Activated naive CD8-positive, alpha-beta T cell treated with anti-CD3 and anti-CD28 coated beads for 36 hours (primary cell): ENCODE data around the gene RAB12. TPM values are rescaled to one million over a fixed set of nuclear protein-coding genes. Genes with fewer than 3 reads are reported as not detected.
"Not testable (repeated sequence)": the region's sequence is repeated elsewhere in the genome, so short reads cannot be mapped to it uniquely, and the experiment has no call there.

Experiments
- DNase-seq: peaks from one replicate; pipeline ENCODE4 v3.0.0; 2021
- H3K27ac Mint-ChIP-seq: one replicate; pipeline ENCODE4 v1.8.0; 2022; ENCODE audit warnings: mild to moderate bottlenecking, moderate library complexity, mixed read lengths
- H3K27me3 Mint-ChIP-seq: one replicate; pipeline ENCODE4 v1.8.0; 2022; ENCODE audit warnings: mild to moderate bottlenecking, mixed read lengths
- H3K36me3 Mint-ChIP-seq: one replicate; pipeline ENCODE4 v1.8.0; 2021; ENCODE audit warnings: mild to moderate bottlenecking, mixed read lengths
- H3K4me1 Mint-ChIP-seq: one replicate; pipeline ENCODE4 v1.8.0; 2021; ENCODE audit warnings: mixed read lengths
- H3K4me3 Mint-ChIP-seq: one replicate; pipeline ENCODE4 v1.8.0; 2022; ENCODE audit warnings: mild to moderate bottlenecking, moderate library complexity, mixed read lengths
- H3K9me3 Mint-ChIP-seq: one replicate; pipeline ENCODE4 v1.8.0; 2022; ENCODE audit warnings: mixed read lengths
- total RNA-seq, 2 experiments: library from RNA; stranded (reverse); gene quantifications; one replicate each; pipeline ENCODE4 v1.2.3, GENCODE V29; 2021

Gene RAB12
- total RNA-seq, 2 experiments from 2014 or later: 12.5 to 14.8 TPM

DNA sequence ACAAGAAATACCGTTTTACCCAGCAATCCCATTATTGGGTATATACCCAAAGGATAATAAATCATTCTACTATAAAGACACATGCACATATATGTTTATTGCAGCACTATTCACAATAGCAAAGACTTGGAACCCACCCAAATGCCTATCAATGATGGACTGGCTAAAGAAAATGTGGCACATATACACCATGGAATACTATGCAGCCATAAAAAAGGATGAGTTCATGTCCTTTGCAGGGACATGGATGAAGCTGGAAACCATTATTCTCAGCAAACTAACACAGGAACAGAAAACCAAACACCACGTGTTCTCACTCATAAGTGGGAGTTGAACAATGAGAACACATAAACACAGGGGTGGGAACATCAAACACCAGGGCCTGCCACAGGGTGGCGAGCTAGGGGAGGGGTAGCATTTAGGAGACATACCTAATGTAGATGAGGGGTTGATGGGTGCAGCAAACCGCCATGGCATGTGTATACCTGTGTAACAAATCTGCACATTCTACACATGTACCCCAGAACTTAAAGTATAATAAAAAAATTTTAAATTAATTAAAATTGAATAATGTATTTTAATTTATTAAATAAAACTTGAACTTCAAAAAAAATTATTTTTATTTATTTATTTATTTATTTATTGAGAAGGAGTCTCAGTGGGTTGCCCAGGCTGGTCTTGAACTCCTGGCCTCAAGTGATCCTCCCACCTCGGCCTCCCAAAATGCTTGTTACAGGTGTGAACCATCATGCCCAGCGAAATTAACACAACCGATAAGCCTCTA lies 42.4 kb downstream of the RAB12 start:
- peaks cover 37% of the 10 kb centered on the region for H3K27me3 Mint-ChIP-seq
- not testable (repeated sequence) for DNase-seq, H3K27ac Mint-ChIP-seq, H3K4me1 Mint-ChIP-seq, H3K9me3 Mint-ChIP-seq, H3K36me3 Mint-ChIP-seq, H3K4me3 Mint-ChIP-seq

DNA sequence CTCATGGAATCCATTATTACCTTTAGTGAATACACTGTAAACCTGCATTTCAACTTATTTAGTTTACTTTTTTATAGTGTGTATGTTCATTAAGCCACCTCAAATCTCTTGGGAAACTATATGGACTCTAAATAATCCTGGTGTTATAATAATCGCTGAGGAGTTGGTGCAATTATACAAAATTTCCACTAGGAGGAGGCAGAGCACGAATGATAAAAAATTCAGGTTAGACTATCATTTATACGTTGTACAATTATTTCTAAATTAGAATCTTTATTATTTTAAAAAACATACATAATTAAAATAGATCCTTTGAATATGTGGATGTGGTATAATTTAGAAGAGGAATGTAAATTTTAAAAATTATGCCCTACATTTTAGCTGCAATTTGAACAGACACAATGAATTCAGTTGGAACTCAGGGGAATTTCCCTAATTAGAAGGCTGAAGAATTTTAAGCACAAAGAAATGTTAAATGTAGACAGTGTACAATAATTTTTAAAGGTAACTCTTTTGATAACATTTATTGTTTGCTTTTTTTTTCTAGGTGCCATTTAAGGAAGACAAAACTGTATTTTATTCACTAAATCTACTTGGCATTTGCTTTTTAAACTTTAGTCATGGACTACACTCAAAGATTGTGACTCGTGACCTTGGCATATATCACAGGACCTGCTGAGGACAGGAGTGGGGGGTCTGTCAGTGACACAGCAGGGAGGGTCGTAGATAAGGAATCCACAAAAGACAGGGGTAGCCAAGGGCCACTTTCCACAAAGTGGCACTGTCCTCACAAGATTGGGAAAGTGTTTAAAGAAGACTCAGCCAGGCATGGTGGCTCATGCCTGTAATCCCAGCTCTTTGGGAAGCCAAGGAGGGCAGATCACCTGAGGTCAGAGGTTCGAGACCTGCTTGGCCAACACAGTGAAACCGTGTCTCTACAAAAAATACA lies 45.5 kb downstream of the RAB12 start:
- Mint-ChIP-seq H3K27ac (no peak overlapping the region), H3K27me3 (peaks cover 20% of the 10 kb centered on the region)

DNA sequence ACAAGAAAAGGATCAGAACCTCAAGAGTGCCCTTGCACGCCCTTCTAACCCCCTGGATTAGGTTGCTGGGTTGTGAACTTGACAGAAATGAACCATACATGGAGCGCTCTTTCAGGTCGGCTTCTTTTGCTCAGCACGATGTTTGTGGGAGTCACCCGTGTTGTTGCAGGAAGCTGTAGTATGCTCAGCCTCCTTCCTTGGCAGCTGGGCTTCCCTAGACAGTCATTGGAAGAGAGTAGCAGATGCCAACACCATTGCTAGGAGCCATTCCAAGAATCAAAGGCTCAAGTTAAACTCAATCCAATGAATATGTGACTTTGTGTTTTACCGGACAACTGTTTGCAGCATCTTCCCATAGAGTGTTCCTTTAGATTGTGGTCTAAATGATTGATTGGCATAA lies 47.0 kb downstream of the RAB12 start:
- Mint-ChIP-seq H3K9me3 (no peaks in the 10 kb centered on the region), H3K4me1 (peaks cover 3% of the 10 kb centered on the region), H3K27ac (no peak overlapping the region), H3K4me3 (no peak overlapping the region), H3K36me3 (no peaks in the 10 kb centered on the region), H3K27me3 (peaks cover 8% of the 10 kb centered on the region)
- DNase-seq: no peak

More for the DNA sequence above, 45.5 kb downstream of the RAB12 start:
- Mint-ChIP-seq H3K9me3 (no peaks in the 10 kb centered on the region), H3K36me3 (no peaks in the 10 kb centered on the region), H3K4me1 (no peaks in the 10 kb centered on the region), H3K4me3 (no peak overlapping the region)
- no peak for DNase-seq

DNA sequence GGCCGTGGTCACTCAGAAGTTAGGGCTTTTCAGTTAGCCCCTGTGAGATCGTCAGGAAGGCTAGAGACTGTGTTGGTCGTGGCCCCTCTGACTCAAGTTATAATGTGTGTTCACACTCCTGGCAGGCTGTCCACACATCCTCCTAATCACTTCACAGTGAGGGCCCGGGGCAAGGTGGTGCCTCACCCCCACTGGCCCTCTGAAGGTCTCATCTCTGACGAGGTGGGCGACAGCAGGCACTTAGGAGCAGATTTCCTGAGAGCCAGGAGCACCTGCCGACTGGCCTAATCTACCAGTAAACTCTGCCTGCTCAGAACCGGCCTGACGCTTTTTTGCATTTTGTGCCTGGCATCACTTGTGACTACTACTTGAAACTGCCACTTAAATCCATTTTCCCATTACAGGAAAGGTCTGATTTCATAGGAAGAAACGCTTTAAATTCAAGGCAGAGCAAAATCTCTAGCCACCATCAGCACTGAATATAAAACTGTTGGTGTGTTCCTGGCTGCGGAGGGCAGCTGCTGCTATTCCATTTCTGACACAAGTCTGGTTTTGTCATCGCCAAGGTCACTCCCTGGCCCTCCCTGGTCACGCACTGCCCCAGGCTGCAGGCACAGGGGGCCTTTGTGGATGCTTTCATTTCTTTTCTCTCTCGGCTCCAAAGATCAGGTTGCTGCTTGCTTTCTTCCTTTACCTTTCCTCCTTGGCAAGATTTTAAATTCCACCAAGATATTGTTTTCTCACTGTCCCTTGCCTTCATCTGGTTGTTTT lies 48.0 kb downstream of the RAB12 start:
- no peak for DNase-seq
- Mint-ChIP-seq H3K4me1 (peaks cover 5% of the 10 kb centered on the region), H3K27ac (no peak overlapping the region), H3K9me3 (no peaks in the 10 kb centered on the region), H3K36me3 (no peaks in the 10 kb centered on the region), H3K4me3 (no peak overlapping the region), H3K27me3 (peaks cover 11% of the 10 kb centered on the region)

DNA sequence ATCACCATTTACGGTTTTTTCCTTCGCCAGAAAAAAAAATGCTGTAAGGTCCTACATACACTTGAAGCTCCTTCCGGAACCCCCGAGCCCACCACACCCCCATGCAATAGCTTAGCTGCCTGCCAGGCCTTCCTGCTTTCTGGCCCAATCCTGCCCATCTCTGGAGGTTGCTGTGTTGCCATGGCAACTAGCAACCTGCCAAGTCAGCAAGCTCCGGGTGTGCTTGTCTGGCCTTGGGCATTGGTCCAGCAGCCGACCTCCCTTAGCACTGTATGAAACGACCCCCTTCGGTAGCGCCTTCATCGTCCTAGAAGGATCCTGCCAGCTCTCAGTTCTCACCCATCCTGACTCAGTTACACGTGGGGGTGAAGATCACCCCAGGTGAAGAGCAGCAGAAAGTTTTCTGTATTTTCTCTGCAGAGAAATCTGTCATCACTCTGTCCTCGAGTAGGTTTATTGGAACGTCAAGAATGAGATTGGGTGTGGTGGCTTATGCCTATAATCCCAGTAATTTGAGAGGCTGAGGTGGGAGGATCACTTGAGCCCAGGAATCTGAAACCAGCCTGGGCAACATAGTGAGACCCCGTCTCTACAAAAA lies 48.7 kb downstream of the RAB12 start:
- DNase-seq: no peak
- Mint-ChIP-seq H3K4me3 (no peak overlapping the region), H3K9me3 (no peaks in the 10 kb centered on the region), H3K27me3 (peaks cover 15% of the 10 kb centered on the region), H3K36me3 (no peaks in the 10 kb centered on the region), H3K4me1 (peaks cover 5% of the 10 kb centered on the region), H3K27ac (no peak overlapping the region)

DNA sequence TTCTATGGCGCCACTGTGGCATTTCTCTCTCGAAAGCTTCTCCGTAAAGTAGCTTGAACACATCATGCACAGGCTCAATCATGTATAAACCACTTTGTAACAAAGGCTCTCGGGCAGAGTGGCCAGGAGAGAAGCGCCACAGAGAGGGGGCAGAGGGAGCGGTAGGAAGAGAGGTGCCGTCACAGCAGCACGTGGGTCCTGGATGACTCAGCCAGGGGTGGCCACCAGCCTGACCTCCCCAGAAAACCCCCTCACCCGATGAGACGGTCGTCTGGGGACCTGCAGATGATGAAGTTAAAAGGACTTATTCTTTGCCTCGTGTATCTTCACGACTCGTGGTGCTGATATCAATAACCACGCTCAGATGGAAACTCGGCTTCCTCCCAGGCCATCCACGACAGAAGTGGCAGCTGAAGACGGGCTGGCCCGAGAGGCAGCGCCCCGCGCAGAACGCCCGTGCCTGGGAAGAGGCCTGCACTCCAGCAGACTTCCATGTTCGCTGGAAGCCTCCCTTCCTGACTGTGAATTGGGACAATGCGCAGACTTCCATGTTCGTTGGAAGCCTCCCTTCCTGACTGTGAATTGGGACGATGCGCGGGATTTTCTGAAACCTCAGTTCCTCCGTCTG lies 49.7 kb downstream of the RAB12 start:
- no peak for DNase-seq
- H3K27ac Mint-ChIP-seq: no peak overlapping the region
- peaks cover 5% of the 10 kb centered on the region for H3K4me1 Mint-ChIP-seq
- H3K4me3 Mint-ChIP-seq: no peak overlapping the region
- H3K27me3 Mint-ChIP-seq: peaks cover 7% of the 10 kb centered on the region
- H3K9me3 Mint-ChIP-seq: no peaks in the 10 kb centered on the region
- H3K36me3 Mint-ChIP-seq: no peaks in the 10 kb centered on the region

DNA sequence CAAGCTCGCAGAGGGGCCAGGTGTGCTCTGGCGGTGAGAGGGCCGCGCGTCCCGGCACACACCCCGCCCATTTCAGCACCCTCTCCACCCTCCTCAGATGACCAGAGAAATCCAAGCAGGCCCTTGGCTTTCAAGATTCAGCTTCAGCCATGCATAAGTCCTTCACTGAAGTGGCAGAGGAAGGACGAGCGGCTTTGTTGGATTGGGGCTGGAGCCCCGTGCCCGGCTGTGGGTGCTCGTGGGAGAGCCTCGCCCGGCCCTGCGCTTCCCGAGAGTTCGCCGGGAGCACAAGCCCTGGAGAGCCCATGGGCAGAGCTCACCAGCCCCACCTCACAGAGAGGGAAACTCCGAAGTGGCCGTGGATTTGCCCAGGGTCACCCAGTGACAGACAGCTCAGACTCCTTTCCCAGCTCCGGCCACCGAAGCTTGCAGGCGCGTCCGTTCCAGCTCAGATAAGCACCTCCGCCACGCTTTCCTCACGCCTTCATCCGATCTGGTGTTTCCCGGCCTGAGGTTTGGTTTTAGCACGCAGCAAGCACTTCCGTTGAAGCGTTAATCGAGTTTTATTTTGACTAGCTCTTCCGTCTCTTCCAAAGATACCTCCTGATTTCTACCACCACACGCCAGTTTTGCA lies 50.5 kb downstream of the RAB12 start:
- Mint-ChIP-seq H3K9me3 (no peaks in the 10 kb centered on the region), H3K27ac (no peak overlapping the region), H3K4me1 (peaks cover 5% of the 10 kb centered on the region), H3K36me3 (no peaks in the 10 kb centered on the region), H3K27me3 (peaks cover 7% of the 10 kb centered on the region), H3K4me3 (no peak overlapping the region)
- no peak for DNase-seq

DNA sequence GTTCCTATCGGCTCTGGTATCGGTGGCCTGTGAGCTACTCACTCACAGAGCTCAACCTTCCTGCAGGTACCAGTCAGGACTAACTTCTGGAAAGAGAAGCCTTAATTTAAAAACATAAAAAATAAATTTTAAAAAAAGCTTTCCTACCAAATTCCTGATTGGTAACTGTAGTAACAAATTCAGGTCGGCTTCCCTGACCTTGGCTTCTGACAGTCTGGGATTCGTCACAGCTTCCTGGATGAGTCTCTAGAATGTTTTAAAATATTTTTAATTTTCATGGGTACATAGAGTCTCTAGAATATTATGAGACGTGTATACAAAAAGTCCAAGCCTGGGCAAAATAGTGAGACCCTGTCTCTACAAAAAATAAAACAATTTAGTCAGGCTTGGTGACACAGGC lies 51.1 kb downstream of the RAB12 start:
- DNase-seq: no peak
- Mint-ChIP-seq H3K4me3 (no peak overlapping the region), H3K27me3 (peaks cover 7% of the 10 kb centered on the region), H3K4me1 (peaks cover 8% of the 10 kb centered on the region), H3K36me3 (no peaks in the 10 kb centered on the region), H3K27ac (no peak overlapping the region), H3K9me3 (peaks cover 2% of the 10 kb centered on the region)

DNA sequence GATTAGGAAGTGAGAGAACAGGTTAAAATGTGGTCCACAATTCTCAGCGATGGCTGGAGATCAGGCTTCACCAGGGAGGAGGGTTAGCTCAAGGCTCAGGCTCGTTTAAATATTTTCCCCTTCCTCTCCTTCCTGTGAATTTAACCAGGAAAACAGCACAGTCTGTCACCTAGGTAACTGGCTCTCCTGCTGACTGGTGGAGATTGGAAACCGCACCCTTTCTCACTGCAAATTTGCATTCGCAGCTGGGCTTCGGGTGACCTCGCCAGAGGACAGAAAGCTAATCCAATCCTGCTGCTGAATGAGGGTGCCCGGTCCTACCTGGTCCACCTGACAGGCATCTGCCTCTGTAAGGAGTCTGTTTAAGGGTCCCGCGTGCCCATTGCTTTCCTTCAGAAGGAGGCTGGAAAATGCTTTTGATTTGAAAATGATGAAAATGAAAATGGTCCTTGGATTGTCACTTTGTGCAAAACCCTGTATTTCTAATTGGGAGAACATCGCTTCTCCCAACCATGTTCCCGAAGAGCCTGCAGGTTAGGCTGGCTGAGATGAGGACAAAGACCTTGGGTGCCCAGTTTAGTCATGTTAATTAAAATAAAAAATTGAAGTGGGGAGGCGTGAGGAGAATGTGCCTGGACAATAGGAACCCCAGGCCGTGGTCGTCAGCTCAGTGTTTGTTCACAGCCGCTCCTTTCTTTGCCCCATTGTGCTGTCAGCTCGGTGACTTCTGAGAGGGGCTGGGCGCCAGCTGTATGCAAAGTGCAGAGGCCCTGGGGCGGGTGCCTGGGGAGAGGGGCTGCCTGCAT lies 52.7 kb downstream of the RAB12 start:
- H3K4me3 Mint-ChIP-seq: no peak overlapping the region
- H3K36me3 Mint-ChIP-seq: no peaks in the 10 kb centered on the region
- H3K27me3 Mint-ChIP-seq: peaks cover 7% of the 10 kb centered on the region
- peaks cover 8% of the 10 kb centered on the region for H3K4me1 Mint-ChIP-seq
- H3K9me3 Mint-ChIP-seq: peaks cover 2% of the 10 kb centered on the region
- DNase-seq: no peak
- H3K27ac Mint-ChIP-seq: no peak overlapping the region

DNA sequence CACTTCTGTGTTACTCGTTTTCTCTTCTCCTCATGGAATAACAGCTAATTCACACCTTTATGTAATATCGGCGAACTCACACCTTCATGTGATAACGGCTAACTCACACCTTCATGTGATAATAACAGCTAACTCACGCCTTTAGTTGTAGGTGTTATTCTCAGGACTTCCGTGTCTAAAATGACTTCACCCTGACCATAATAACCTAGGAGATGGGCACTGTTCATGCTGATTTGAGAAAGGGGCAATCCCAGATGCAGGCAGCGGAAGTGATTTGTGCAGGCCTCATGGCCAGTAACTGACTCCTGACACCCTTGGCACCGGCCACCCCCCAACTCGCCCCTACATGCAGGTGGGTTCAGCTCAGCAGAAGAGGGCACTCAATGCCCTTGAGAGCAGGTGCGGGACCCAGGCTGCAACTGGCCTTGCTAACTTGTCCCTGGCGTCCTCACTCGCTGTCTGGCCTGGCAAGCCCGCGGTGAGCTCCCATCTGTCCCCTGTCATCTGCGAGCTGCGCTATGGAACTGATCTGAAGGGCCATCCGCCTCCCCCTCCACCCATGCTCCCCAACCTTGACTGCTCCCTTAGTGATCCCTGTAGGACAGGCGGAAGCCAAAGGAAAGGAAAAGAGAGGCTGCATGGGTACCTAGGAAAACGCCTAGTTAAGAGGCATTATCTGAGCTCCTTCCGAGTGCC lies 53.5 kb downstream of the RAB12 start:
- DNase-seq: no peak

DNA sequence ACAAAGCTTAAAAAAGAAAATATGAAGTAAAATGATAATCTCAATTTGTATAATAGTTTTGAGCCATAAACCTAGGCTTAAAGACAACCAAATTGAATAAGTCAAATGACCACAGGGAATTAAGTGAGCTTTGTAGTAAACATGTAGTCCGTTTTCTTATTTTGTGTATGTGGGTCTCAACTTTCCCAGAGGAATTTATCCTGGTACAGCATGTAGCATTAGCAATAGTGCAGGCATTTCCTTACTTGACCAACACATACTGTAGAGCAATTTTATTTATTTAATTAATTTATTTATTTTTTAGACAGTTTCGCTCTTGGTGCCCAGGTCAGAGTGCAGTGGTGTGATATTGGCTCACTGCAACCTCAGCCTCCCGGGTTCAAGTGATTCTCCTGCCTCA lies 58.6 kb downstream of the RAB12 start:
- no peak for DNase-seq
- Mint-ChIP-seq H3K4me1 (peaks cover 3% of the 10 kb centered on the region), H3K9me3 (peaks cover 2% of the 10 kb centered on the region), H3K36me3 (no peaks in the 10 kb centered on the region), H3K4me3 (no peak overlapping the region), H3K27ac (no peak overlapping the region), H3K27me3 (no peaks in the 10 kb centered on the region)

More for the DNA sequence above, 53.5 kb downstream of the RAB12 start:
- H3K4me1 Mint-ChIP-seq: peaks cover 8% of the 10 kb centered on the region
- H3K4me3 Mint-ChIP-seq: no peak overlapping the region
- peaks cover 2% of the 10 kb centered on the region for H3K9me3 Mint-ChIP-seq
- H3K36me3 Mint-ChIP-seq: no peaks in the 10 kb centered on the region
- peaks cover 7% of the 10 kb centered on the region for H3K27me3 Mint-ChIP-seq
- H3K27ac Mint-ChIP-seq: no peak overlapping the region

DNA sequence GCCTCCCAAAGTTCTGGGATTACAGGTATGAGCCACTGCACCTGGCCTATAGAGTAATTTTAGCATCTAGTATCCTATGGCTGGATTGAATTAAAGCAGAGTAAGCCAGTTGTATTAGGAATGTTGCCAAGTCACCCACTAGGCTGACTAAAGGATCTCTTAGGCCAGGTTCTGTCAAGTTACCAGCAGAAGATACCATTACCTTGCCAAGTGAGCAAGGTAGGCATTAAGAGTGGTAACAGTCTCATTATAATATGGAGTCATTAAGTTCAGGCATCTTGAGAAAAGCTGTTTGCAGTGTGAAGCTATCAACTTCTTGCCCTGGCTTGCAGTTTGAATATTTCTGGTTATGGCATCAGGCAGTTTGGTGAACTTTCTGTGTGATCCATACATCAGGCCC lies 59.1 kb downstream of the RAB12 start:
- no peaks in the 10 kb centered on the region for H3K36me3 Mint-ChIP-seq
- no peak for DNase-seq
- H3K4me1 Mint-ChIP-seq: peaks cover 3% of the 10 kb centered on the region
- no peak overlapping the region for H3K27ac Mint-ChIP-seq
- H3K9me3 Mint-ChIP-seq: peaks cover 3% of the 10 kb centered on the region
- no peaks in the 10 kb centered on the region for H3K27me3 Mint-ChIP-seq
- H3K4me3 Mint-ChIP-seq: no peak overlapping the region

DNA sequence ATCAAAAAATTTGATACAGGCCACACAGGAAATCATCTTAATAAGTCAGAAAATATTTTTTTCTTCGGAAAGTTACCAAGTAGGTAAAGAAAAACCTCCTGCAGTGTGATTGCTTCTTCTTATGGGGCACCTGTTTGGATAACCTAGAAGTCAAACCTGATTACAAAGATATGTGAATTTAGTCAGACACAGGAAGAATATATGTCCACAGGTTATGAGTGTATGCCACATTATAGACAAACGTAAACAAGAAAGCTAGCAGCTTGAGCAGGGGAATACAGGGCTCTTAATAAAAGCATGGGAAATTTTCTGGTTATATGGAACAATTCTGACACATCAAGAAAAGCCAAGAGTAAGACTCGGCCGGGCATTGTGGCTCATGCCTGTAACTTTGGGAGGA lies 60.3 kb downstream of the RAB12 start:
- Mint-ChIP-seq H3K4me3 (no peak overlapping the region), H3K4me1 (peaks cover 6% of the 10 kb centered on the region), H3K27me3 (no peaks in the 10 kb centered on the region), H3K9me3 (peaks cover 8% of the 10 kb centered on the region), H3K27ac (no peak overlapping the region), H3K36me3 (peaks cover 4% of the 10 kb centered on the region)
- no peak for DNase-seq
